Tibial nerve (tissue), 4 donors: ENCODE data around the gene TBC1D1. TPM values are rescaled to one million over a fixed set of nuclear protein-coding genes. Genes with fewer than 3 reads are reported as not detected.

Experiments used
- DNase-seq, 2 donors: peaks; one replicate each; pipeline ENCODE4 v3.0.0-alpha.2; 2019; ENCODE audit warnings: low spot score in 2 of 2
- H3K27ac ChIP-seq, 4 donors: fragments of 200-600 bp; sonication (generic) in 3 of 4; one replicate each; pipeline ENCODE4 v1.5.1; 2017 to 2019; ENCODE audit warnings: mild to moderate bottlenecking in 1 of 4
- H3K27me3 ChIP-seq, 2 donors: fragments of 200-600 bp; sonication (generic) in 1 of 2; one replicate each; pipeline versions ENCODE4 v1.5.1 to v1.6.0; 2017 to 2019
- H3K36me3 ChIP-seq, 3 donors: fragments of 200-600 bp; sonication (generic); one replicate each; pipeline ENCODE4 v1.5.1; 2018 to 2019
- H3K4me1 ChIP-seq, 4 donors: fragments of 200-600 bp; sonication (generic) in 3 of 4; one replicate each; pipeline ENCODE4 v1.5.1; 2017 to 2019
- H3K4me3 ChIP-seq, 4 donors: fragments of 200-600 bp; sonication (generic) in 3 of 4; one replicate each; pipeline ENCODE4 v1.5.1; 2017 to 2019; ENCODE audit warnings: mild to moderate bottlenecking in 1 of 4, moderate library complexity in 1 of 4
- H3K9me3 ChIP-seq, 4 donors: fragments of 200-600 bp; sonication (generic) in 3 of 4; one replicate each; pipeline ENCODE4 v1.5.1; 2017 to 2019
- EP300 ChIP-seq, 2 donors: sonication (generic); formaldehyde crosslinking; IDR thresholded peaks; one replicate each; pipeline ENCODE4 v1.6.1; 2017; ENCODE audit warnings: antibody characterized with exemption in 2 of 2, mild to moderate bottlenecking in 1 of 2
- POLR2A ChIP-seq, 2 donors: fragments of 450-650 bp; IDR thresholded peaks; one replicate each; pipeline ENCODE4 v1.6.1; 2017; ENCODE audit warnings: antibody characterized with exemption in 2 of 2, mild to moderate bottlenecking in 2 of 2, moderate library complexity in 2 of 2
- WGBS, 2 donors: methylation state at CpG; one replicate each; pipeline ENCODE4 v1.1.5; 2018; 5-methylcytosine and 5-hydroxymethylcytosine counted together
- total RNA-seq, 4 donors: library from RNA; depleted of rRNA; stranded (reverse); fragments of >200 nt; gene quantifications; one replicate each; pipeline ENCODE4 v1.1.0, GENCODE V29; 2016
- TF ChIP-seq, protein P1 (sequence below), 5 experiments: fragments of 200-600 bp in 3 of 5; fragments of 450-650 bp in 2 of 5; sonication (generic) in 3 of 5; IDR thresholded peaks; one replicate each; pipeline ENCODE4 v1.5.1; 2016 to 2019; ENCODE audit warnings: antibody characterized with exemption in 5 of 5, mild to moderate bottlenecking in 3 of 5, moderate library complexity in 2 of 5

The TBC1D1 gene
- total RNA-seq, 4 donors from 2014 or later: 41.6 to 97.8 (median 62.5) TPM

DNA sequence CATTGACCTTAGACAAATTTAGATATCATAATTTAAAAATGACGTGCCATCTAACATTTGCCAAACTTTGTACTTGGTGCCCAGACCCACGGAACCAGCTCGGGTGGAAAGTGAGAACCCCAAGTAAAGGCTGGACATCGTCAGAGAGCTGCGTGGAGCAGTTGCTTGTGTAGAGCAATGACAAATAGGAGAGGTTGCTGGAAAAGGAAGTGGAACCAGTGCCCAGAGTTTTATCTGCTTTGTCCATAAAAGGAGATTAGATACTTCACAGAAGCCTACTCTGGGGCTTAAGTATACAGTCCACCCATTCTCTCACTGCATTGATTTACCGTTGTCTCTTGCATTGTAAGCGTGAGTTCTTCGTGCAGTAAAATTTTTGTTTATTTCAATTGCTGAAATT lies 5.4 kb upstream of the TBC1D1 start:
- H3K27me3 ChIP-seq: peaks cover 0 to 5% of the 10 kb centered on the region in 2 donors
- peaks cover 0 to 10% (median 4%) of the 10 kb centered on the region in 4 donors for H3K4me1 ChIP-seq
- DNase-seq: no peak
- TF ChIP-seq, protein P1, sequence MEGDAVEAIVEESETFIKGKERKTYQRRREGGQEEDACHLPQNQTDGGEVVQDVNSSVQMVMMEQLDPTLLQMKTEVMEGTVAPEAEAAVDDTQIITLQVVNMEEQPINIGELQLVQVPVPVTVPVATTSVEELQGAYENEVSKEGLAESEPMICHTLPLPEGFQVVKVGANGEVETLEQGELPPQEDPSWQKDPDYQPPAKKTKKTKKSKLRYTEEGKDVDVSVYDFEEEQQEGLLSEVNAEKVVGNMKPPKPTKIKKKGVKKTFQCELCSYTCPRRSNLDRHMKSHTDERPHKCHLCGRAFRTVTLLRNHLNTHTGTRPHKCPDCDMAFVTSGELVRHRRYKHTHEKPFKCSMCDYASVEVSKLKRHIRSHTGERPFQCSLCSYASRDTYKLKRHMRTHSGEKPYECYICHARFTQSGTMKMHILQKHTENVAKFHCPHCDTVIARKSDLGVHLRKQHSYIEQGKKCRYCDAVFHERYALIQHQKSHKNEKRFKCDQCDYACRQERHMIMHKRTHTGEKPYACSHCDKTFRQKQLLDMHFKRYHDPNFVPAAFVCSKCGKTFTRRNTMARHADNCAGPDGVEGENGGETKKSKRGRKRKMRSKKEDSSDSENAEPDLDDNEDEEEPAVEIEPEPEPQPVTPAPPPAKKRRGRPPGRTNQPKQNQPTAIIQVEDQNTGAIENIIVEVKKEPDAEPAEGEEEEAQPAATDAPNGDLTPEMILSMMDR (IDR thresholded peaks at IDR 0.05): no peak
- no peak for TF ChIP-seq EP300 (IDR thresholded peaks at IDR 0.05)
- no peak for TF ChIP-seq POLR2A (IDR thresholded peaks at IDR 0.05)
- H3K36me3 ChIP-seq: no peaks in the 10 kb centered on the region
- no peaks in the 10 kb centered on the region for H3K9me3 ChIP-seq
- no peak overlapping the region for H3K4me3 ChIP-seq
- H3K27ac ChIP-seq: no peak overlapping the region
- 65 to 70% methylated on average over 8 of the region's 8 CpGs for WGBS, 2 donors

DNA sequence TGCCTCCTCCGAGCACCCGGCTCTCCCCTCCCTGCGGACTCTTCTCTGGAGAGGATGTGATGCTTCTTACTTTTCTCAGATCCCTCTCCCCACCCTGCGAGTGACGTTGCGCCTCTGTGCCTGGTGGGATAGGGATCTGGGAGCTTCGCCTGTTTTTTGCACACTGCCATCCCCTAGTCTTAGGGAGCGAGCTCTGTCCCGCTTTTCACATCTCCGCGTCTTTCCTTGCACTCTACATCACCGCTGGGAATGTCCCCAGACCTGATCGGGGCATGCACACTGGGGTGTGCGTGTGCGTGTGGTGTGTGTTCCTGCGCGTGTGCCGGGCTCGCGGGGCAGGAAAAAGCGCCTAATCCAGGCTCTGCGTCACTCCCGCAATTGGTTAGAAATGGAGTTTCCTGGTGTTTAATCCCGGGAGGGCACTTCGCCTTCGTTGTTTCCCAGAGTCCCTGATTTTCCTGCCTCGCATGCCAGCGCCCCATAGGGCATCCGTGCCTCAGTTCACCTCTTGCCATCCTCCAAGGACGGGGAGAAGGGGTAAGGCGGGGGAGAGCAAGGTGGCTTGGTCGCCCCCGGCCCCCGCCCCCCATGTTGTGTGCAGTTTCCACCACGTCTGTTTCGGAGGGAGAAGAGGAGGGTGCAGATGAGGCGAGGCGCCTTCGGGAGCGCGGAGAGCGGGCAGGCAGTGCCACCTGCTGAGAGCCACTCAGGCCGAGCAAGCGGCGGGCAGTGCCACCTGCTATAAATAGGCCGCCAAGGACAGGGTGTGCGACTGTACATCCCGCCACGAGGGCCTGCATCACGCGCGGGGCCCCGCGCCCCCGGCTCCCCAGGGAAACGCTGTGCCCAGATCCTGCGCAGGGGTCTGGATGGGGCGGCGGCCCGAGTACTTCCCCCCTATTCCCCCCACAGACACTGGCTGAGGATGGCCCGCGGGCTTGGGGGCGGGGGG lies 759 bp upstream of the TBC1D1 start:
- TF ChIP-seq, protein P1 (IDR thresholded peaks at IDR 0.05): peak in 4 of 5 experiments; percentile 14 to 28 (median 21)
- no peak for TF ChIP-seq POLR2A (IDR thresholded peaks at IDR 0.05)
- peak in 1 of 2 donors; percentile 34 for TF ChIP-seq EP300 (IDR thresholded peaks at IDR 0.05)
- Histone ChIP-seq H3K4me1 (peaks cover 0 to 31% (median 11%) of the 10 kb centered on the region in 4 donors), H3K4me3 (peak overlapping the region; percentile 51 to 97 (median 81)), H3K27ac (peak overlapping the region; percentile 10 to 90 (median 74)), H3K27me3 (peaks cover 0 to 11% of the 10 kb centered on the region in 2 donors), H3K9me3 (no peaks in the 10 kb centered on the region), H3K36me3 (no peaks in the 10 kb centered on the region)
- DNase-seq: peak in 1 of 2 donors; percentile 23
- 7 to 10% methylated on average over 49 to 52 of the region's 63 CpGs for WGBS, 2 donors

DNA sequence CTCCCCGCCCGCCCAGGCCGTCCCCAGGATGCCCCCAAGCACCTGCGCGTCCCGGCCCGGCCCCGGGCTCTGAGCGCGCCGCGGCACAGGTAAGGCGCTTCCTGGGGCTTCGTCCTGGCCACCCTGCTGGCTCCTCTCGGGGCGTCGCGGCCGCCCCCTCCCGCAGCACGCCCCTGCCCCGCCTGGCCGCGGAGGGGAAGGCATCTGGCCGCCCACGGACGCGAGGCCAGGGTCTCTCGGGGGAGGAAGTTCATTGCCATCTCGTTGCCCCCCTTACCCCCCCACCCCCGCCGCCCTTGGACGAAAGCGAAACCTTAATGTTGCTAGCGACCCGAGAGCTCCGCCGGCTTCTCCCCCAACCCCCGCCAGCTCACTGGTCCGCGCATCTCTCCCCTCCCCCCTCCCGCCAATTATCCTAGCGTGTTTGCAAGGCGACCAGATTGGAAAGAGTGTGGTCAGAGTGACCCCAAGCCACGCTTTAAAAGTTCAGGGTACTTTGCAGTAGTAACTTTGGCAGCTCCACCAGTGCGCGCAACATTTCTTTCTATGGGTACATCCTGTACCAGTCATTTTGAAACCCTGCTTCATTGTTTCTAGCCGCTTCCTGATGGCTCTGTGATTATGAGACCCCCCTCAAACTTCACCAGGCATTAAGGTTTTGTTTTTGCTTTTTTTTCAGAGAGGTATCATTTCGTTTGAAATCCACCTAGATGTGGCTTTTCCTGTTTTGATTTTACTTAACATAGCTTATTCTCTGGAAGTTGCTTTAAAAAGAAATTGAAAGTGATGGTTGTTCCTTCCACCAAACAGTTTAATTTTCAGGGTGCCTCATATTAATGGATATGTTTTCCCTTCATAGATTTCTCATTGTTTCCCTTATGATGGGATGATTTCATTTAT lies 626 bp downstream of the TBC1D1 start:
- H3K27me3 ChIP-seq: peaks cover 0 to 11% of the 10 kb centered on the region in 2 donors
- peaks cover 0 to 31% (median 11%) of the 10 kb centered on the region in 4 donors for H3K4me1 ChIP-seq
- peak in 1 of 2 donors; percentile 30 for DNase-seq
- peak overlapping the region; percentile 51 to 97 (median 81) for H3K4me3 ChIP-seq
- H3K36me3 ChIP-seq: no peaks in the 10 kb centered on the region
- WGBS, 2 donors: 1% methylated on average over 16 to 23 of the region's 49 CpGs
- TF ChIP-seq POLR2A (IDR thresholded peaks at IDR 0.05): no peak
- peak in 1 of 2 donors; percentile 39 for TF ChIP-seq EP300 (IDR thresholded peaks at IDR 0.05)
- TF ChIP-seq, protein P1 (IDR thresholded peaks at IDR 0.05): peak in 1 of 5 experiments; percentile 7
- no peaks in the 10 kb centered on the region for H3K9me3 ChIP-seq
- peak overlapping the region; percentile 10 to 90 (median 86) for H3K27ac ChIP-seq

DNA sequence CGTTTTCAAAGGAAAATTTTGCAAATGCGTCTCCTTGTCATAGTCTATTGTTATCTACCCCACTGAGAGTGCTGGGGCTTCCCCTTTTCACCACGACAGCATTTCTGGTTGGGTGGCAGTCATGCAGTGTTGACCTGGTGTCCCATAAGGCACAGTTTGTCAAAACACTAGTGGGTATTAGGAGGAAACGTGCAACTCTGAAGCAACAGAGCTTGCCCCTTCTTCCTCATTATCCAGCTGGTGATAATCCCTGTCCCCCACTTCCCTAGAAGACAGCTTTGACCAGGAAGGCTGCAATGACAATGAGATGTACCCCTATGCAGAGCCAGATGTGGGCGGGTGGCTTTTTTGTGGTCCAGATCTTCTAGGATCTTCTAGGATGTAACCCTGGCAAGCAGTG lies 1.8 kb downstream of the TBC1D1 start:
- Histone ChIP-seq H3K27ac (peak overlapping the region in 1 of 4 donors; percentile 90), H3K4me3 (peak overlapping the region in 1 of 4 donors; percentile 97)
- 74 to 75% methylated on average over 5 of the region's 5 CpGs for WGBS, 2 donors

More for the DNA sequence above, 1.8 kb downstream of the TBC1D1 start:
- H3K27me3 ChIP-seq: peaks cover 0 to 11% of the 10 kb centered on the region in 2 donors
- no peak for DNase-seq
- TF ChIP-seq EP300 (IDR thresholded peaks at IDR 0.05): no peak
- no peak for TF ChIP-seq POLR2A (IDR thresholded peaks at IDR 0.05)
- TF ChIP-seq, protein P1 (IDR thresholded peaks at IDR 0.05): no peak
- no peaks in the 10 kb centered on the region for H3K36me3 ChIP-seq
- no peaks in the 10 kb centered on the region for H3K9me3 ChIP-seq
- H3K4me1 ChIP-seq: peaks cover 0 to 31% (median 11%) of the 10 kb centered on the region in 4 donors
